Measurements from ENCODE around the gene MAD1L1.

DNA sequence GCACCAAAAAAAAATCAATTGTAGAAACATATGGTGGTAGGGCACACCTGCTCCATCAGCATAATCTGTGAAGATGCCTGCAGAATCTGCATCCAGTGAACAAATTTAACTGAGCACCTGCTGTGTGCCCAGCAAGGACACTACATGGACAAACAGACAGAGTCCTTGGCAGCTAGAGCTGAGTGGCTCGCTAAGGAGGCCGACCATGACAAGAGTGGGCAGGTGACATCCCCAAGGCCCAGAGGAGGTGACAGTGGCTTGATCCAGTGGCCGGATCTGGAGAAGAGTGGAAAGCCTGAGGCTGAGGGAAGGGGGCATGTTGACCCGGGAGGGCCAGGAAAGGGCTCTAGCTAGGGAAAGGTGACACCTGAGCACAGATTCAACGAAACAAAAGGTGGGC lies 68.1 kb downstream of the MAD1L1 start:
- TF ChIP-seq, protein P1, sequence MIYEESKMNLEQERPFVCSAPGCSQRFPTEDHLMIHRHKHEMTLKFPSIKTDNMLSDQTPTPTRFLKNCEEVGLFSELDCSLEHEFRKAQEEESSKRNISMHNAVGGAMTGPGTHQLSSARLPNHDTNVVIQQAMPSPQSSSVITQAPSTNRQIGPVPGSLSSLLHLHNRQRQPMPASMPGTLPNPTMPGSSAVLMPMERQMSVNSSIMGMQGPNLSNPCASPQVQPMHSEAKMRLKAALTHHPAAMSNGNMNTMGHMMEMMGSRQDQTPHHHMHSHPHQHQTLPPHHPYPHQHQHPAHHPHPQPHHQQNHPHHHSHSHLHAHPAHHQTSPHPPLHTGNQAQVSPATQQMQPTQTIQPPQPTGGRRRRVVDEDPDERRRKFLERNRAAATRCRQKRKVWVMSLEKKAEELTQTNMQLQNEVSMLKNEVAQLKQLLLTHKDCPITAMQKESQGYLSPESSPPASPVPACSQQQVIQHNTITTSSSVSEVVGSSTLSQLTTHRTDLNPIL (CRISPR knock-in tag; IDR thresholded peaks at IDR 0.05; ENCODE audit: low read depth): no peak
- TF ChIP-seq, protein P2, sequence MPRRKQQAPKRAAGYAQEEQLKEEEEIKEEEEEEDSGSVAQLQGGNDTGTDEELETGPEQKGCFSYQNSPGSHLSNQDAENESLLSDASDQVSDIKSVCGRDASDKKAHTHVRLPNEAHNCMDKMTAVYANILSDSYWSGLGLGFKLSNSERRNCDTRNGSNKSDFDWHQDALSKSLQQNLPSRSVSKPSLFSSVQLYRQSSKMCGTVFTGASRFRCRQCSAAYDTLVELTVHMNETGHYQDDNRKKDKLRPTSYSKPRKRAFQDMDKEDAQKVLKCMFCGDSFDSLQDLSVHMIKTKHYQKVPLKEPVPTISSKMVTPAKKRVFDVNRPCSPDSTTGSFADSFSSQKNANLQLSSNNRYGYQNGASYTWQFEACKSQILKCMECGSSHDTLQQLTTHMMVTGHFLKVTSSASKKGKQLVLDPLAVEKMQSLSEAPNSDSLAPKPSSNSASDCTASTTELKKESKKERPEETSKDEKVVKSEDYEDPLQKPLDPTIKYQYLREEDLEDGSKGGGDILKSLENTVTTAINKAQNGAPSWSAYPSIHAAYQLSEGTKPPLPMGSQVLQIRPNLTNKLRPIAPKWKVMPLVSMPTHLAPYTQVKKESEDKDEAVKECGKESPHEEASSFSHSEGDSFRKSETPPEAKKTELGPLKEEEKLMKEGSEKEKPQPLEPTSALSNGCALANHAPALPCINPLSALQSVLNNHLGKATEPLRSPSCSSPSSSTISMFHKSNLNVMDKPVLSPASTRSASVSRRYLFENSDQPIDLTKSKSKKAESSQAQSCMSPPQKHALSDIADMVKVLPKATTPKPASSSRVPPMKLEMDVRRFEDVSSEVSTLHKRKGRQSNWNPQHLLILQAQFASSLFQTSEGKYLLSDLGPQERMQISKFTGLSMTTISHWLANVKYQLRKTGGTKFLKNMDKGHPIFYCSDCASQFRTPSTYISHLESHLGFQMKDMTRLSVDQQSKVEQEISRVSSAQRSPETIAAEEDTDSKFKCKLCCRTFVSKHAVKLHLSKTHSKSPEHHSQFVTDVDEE (CRISPR knock-in tag; IDR thresholded peaks at IDR 0.05): no peak
- no peak for TF ChIP-seq PATZ1 (CRISPR knock-in tag; IDR thresholded peaks at IDR 0.05; ENCODE audit: borderline replicate concordance)
- TF ChIP-seq CSDC2 (CRISPR knock-in tag; IDR thresholded peaks at IDR 0.05): no peak
- TF ChIP-seq, protein P3, sequence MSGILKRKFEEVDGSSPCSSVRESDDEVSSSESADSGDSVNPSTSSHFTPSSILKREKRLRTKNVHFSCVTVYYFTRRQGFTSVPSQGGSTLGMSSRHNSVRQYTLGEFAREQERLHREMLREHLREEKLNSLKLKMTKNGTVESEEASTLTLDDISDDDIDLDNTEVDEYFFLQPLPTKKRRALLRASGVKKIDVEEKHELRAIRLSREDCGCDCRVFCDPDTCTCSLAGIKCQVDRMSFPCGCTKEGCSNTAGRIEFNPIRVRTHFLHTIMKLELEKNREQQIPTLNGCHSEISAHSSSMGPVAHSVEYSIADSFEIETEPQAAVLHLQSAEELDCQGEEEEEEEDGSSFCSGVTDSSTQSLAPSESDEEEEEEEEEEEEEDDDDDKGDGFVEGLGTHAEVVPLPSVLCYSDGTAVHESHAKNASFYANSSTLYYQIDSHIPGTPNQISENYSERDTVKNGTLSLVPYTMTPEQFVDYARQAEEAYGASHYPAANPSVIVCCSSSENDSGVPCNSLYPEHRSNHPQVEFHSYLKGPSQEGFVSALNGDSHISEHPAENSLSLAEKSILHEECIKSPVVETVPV (CRISPR knock-in tag; IDR thresholded peaks at IDR 0.05): no peak
- no peak for TF ChIP-seq ISL1 (CRISPR knock-in tag; IDR thresholded peaks at IDR 0.05)
- TF ChIP-seq RARB (CRISPR knock-in tag; IDR thresholded peaks at IDR 0.05): no peak
- TF ChIP-seq ZNF565 (CRISPR knock-in tag; conservative IDR thresholded peaks at IDR 0.05; ENCODE audit: low read depth): no peak
- TF ChIP-seq OSR1 (CRISPR knock-in tag; IDR thresholded peaks at IDR 0.05): no peak
- TF ChIP-seq TOX (CRISPR knock-in tag; IDR thresholded peaks at IDR 0.05; ENCODE audit: borderline replicate concordance): no peak
- TF ChIP-seq GLIS3 (CRISPR knock-in tag; IDR thresholded peaks at IDR 0.05): no peak
- TF ChIP-seq ZC3H10 (CRISPR knock-in tag; IDR thresholded peaks at IDR 0.05): no peak
- TF ChIP-seq BACH2 (CRISPR knock-in tag; IDR thresholded peaks at IDR 0.05; ENCODE audit: borderline replicate concordance): no peak

All from SK-N-SH treated with all-trans-retinoic acid at 6 μM for 48 hours (cell line).